ENCODE results near the gene SPATA31D3.
"Not testable (repeated sequence)": the region's sequence is repeated elsewhere in the genome, so short reads cannot be mapped to it uniquely, and the experiment has no call there.

Gene SPATA31D3

GRCh38 chr9:81912135-81912534 lies 31.2 kb upstream of the SPATA31D3 start:
- no peaks in the 10 kb centered on the region for H3K9me3 ChIP-seq (ENCODE audit: insufficient read depth, low read length)
- no peak for DNase-seq (ENCODE audit: low read depth, low spot score)
- no peaks in the 10 kb centered on the region for H3K27me3 ChIP-seq (ENCODE audit: insufficient read depth, insufficient read length)
- no peak overlapping the region for H3K9ac ChIP-seq (ENCODE audit: insufficient read length, low read depth)
- no peak overlapping the region for H3K4me3 ChIP-seq (ENCODE audit: insufficient read length, low read depth)
- H3K36me3 ChIP-seq (ENCODE audit: insufficient read depth, insufficient read length, low read length): no peaks in the 10 kb centered on the region
- no peaks in the 10 kb centered on the region for H3K4me1 ChIP-seq (ENCODE audit: insufficient read depth, insufficient read length)
- TF ChIP-seq ZNF274 (IDR thresholded peaks at IDR 0.05; ENCODE audit: low read depth, low read length) (no peak), SUZ12 (IDR thresholded peaks at IDR 0.05; ENCODE audit: extremely low read depth, insufficient read depth, insufficient read length) (no peak), YY1 (IDR thresholded peaks at IDR 0.05; ENCODE audit: insufficient read depth, insufficient read length) (no peak)

GRCh38 chr9:81915801-81916505 lies 27.3 kb upstream of the SPATA31D3 start:
- H3K27me3 ChIP-seq (ENCODE audit: insufficient read depth, insufficient read length): no peaks in the 10 kb centered on the region
- no peak for TF ChIP-seq ZNF274 (IDR thresholded peaks at IDR 0.05; ENCODE audit: low read depth, low read length)
- TF ChIP-seq YY1 (IDR thresholded peaks at IDR 0.05; ENCODE audit: insufficient read depth, insufficient read length): no peak
- no peak for TF ChIP-seq SUZ12 (IDR thresholded peaks at IDR 0.05; ENCODE audit: extremely low read depth, insufficient read depth, insufficient read length)
- no peaks in the 10 kb centered on the region for H3K4me1 ChIP-seq (ENCODE audit: insufficient read depth, insufficient read length)
- H3K36me3 ChIP-seq (ENCODE audit: insufficient read depth, insufficient read length, low read length): no peaks in the 10 kb centered on the region
- H3K9ac ChIP-seq (ENCODE audit: insufficient read length, low read depth): no peak overlapping the region
- no peak overlapping the region for H3K4me3 ChIP-seq (ENCODE audit: insufficient read length, low read depth)
- no peak for DNase-seq (ENCODE audit: low read depth, low spot score)
- H3K9me3 ChIP-seq (ENCODE audit: insufficient read depth, low read length): no peaks in the 10 kb centered on the region

GRCh38 chr9:81918507-81918906 lies 24.8 kb upstream of the SPATA31D3 start:
- H3K9ac ChIP-seq (ENCODE audit: insufficient read length, low read depth); H3K4me3 ChIP-seq (ENCODE audit: insufficient read length, low read depth); H3K27me3 ChIP-seq (ENCODE audit: insufficient read depth, insufficient read length); H3K9me3 ChIP-seq (ENCODE audit: insufficient read depth, low read length); DNase-seq (ENCODE audit: low read depth, low spot score); H3K36me3 ChIP-seq (ENCODE audit: insufficient read depth, insufficient read length, low read length); H3K4me1 ChIP-seq (ENCODE audit: insufficient read depth, insufficient read length): not testable (repeated sequence)

GRCh38 chr9:81928305-81928704 lies 15.0 kb upstream of the SPATA31D3 start, which contains the start of gene SPATA31D4:
SPATA31D4 (plus strand) TSS chr9:81928428; CDS start chr9:81928514, 86 bp downstream.
- not testable (repeated sequence) for H3K27me3 ChIP-seq (ENCODE audit: insufficient read depth, insufficient read length); H3K4me1 ChIP-seq (ENCODE audit: insufficient read depth, insufficient read length); H3K9me3 ChIP-seq (ENCODE audit: insufficient read depth, low read length); DNase-seq (ENCODE audit: low read depth, low spot score); H3K36me3 ChIP-seq (ENCODE audit: insufficient read depth, insufficient read length, low read length); H3K9ac ChIP-seq (ENCODE audit: insufficient read length, low read depth); H3K4me3 ChIP-seq (ENCODE audit: insufficient read length, low read depth)

- not testable (repeated sequence) for H3K4me3 ChIP-seq (ENCODE audit: insufficient read length, low read depth); H3K36me3 ChIP-seq (ENCODE audit: insufficient read depth, insufficient read length, low read length); H3K4me1 ChIP-seq (ENCODE audit: insufficient read depth, insufficient read length); H3K9ac ChIP-seq (ENCODE audit: insufficient read length, low read depth); DNase-seq (ENCODE audit: low read depth, low spot score); H3K27me3 ChIP-seq (ENCODE audit: insufficient read depth, insufficient read length); H3K9me3 ChIP-seq (ENCODE audit: insufficient read depth, low read length)
Observed at GRCh38 chr9:81930147-81930546, 13.2 kb upstream of the SPATA31D3 start.

- not testable (repeated sequence) for H3K9me3 ChIP-seq (ENCODE audit: insufficient read depth, low read length); DNase-seq (ENCODE audit: low read depth, low spot score); H3K4me1 ChIP-seq (ENCODE audit: insufficient read depth, insufficient read length); H3K36me3 ChIP-seq (ENCODE audit: insufficient read depth, insufficient read length, low read length); H3K4me3 ChIP-seq (ENCODE audit: insufficient read length, low read depth); H3K9ac ChIP-seq (ENCODE audit: insufficient read length, low read depth); H3K27me3 ChIP-seq (ENCODE audit: insufficient read depth, insufficient read length)
Observed at GRCh38 chr9:81933547-81933946, 9.8 kb upstream of the SPATA31D3 start.

GRCh38 chr9:81948650-81949049 lies 5.3 kb downstream of the SPATA31D3 start:
- H3K4me1 ChIP-seq (ENCODE audit: insufficient read depth, insufficient read length); DNase-seq (ENCODE audit: low read depth, low spot score): not testable (repeated sequence)

GRCh38 chr9:81953096-81953495 lies 9.8 kb downstream of the SPATA31D3 start:
- TF ChIP-seq SUZ12 (IDR thresholded peaks at IDR 0.05; ENCODE audit: extremely low read depth, insufficient read depth, insufficient read length): no peak
- no peak for TF ChIP-seq ZNF274 (IDR thresholded peaks at IDR 0.05; ENCODE audit: low read depth, low read length)
- no peak for TF ChIP-seq YY1 (IDR thresholded peaks at IDR 0.05; ENCODE audit: insufficient read depth, insufficient read length)
- Histone ChIP-seq H3K4me1 (ENCODE audit: insufficient read depth, insufficient read length) (no peaks in the 10 kb centered on the region), H3K36me3 (ENCODE audit: insufficient read depth, insufficient read length, low read length) (no peaks in the 10 kb centered on the region), H3K9me3 (ENCODE audit: insufficient read depth, low read length) (peaks cover 29% of the 10 kb centered on the region), H3K4me3 (ENCODE audit: insufficient read length, low read depth) (no peak overlapping the region), H3K27me3 (ENCODE audit: insufficient read depth, insufficient read length) (no peaks in the 10 kb centered on the region), H3K9ac (ENCODE audit: insufficient read length, low read depth) (no peak overlapping the region)
- no peak for DNase-seq (ENCODE audit: low read depth, low spot score)

More at GRCh38 chr9:81948650-81949049, 5.3 kb downstream of the SPATA31D3 start:
- not testable (repeated sequence) for H3K36me3 ChIP-seq (ENCODE audit: insufficient read depth, insufficient read length, low read length); H3K9me3 ChIP-seq (ENCODE audit: insufficient read depth, low read length); H3K4me3 ChIP-seq (ENCODE audit: insufficient read length, low read depth); H3K9ac ChIP-seq (ENCODE audit: insufficient read length, low read depth); H3K27me3 ChIP-seq (ENCODE audit: insufficient read depth, insufficient read length)

Data from NT2/D1 (cell line).